ENCODE data around the gene AUTS2.

DNA sequence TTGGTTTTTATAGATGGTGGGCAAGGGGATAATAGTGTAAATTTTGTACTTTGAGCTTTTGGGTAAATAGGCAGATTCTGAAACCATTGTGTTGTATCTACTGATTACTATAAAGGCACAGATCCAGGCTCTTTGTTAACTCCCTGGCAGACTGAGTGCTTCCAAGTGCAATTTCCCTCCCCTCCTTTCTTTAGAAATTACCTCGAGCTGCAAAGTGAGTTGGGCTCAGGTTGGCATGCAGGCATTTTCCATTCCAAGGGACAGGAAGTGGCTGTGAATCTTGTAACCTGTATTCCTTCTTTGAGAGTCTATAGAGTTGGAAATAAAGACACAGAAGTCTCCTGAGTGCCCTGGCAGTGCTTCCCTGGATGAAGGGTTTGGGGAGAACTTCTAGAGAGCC is 1039.5 kb downstream of the AUTS2 start:
- TF ChIP-seq, protein P1, sequence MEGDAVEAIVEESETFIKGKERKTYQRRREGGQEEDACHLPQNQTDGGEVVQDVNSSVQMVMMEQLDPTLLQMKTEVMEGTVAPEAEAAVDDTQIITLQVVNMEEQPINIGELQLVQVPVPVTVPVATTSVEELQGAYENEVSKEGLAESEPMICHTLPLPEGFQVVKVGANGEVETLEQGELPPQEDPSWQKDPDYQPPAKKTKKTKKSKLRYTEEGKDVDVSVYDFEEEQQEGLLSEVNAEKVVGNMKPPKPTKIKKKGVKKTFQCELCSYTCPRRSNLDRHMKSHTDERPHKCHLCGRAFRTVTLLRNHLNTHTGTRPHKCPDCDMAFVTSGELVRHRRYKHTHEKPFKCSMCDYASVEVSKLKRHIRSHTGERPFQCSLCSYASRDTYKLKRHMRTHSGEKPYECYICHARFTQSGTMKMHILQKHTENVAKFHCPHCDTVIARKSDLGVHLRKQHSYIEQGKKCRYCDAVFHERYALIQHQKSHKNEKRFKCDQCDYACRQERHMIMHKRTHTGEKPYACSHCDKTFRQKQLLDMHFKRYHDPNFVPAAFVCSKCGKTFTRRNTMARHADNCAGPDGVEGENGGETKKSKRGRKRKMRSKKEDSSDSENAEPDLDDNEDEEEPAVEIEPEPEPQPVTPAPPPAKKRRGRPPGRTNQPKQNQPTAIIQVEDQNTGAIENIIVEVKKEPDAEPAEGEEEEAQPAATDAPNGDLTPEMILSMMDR (IDR thresholded peaks at IDR 0.05; ENCODE audit: insufficient read depth, low read length): no peak
- TF ChIP-seq POLR2AphosphoS5 (IDR thresholded peaks at IDR 0.05; ENCODE audit: low read depth): no peak

Measured in HL-60 (cell line).